Hematopoietic multipotent progenitor cell (in vitro differentiated cells): ENCODE measurements around the gene RNU4-1. TPM values are rescaled to one million over a fixed set of nuclear protein-coding genes. Genes with fewer than 3 reads are reported as not detected.
A peak's percentile ranks its signal among the peaks of the same experiment; 100 is the strongest.

Experiments
- DNase-seq, 3 donors: peaks; one replicate each; pipeline ENCODE4 v3.0.0-alpha.2; 2011 to 2015; ENCODE audit warnings: low read depth in 2 of 3, low spot score in 2 of 3
- total RNA-seq: library from RNA; depleted of rRNA; stranded (reverse); fragments of >200 nt; gene quantifications from one replicate; pipeline ENCODE4 v1.2.3, GENCODE V29; 2012

Gene RNU4-1
- total RNA-seq, 1 donor: under 0.01 TPM

DNA sequence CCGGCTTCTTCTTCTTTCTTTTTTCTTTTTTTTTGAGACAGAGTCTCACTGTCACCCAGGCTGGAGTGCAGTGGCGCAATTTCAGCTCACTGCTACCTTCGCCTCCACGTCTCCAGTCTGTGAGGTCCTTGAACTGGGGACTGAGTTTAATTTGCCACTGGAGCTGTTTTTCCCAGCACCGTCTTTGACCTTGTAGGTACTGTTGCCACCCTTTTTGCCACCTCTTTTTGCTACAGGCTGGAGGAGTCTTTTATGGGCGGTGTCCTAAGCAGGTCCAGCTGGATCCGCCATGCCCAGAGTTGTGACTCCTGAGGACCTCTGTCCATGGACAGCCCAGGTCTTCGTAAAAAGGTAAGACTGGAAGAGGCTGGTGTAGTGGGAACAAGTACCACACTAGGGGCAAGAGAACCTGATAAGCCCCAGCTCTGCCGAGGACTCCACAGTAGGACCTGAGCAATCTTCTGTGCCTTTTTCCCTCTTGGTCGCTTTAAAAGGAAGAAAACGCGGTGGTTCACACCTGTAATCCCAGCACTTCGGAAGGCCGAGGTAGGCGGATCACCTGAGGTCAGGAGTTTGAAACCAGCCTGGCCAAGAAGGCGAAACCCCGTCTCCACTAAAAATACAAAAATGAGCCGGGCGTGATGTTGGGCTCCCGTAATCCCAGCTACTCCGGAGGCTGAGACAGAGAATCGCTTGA, 2.3 kb downstream of the RNU4-1 start:
- peak in 2 of 3 donors; percentile 17 for DNase-seq

DNA sequence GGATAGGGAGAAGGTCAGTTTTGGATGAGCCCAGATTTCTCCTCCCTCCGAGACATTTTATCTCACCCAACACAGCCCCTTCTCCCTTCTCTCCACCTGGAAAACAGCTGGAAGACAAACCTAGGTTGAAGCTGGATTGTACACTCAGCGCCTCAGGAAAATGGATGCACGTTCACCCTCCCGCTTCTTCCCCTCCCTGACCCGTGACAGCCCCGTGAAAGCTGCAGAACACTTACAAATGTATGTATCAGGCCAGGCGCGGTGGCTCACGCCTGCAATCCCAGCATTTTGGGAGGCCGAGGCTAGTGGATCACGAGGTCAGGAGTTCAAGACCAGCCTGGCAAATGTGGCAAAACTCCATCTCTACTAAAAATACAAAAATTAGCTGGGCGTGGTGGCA, 5.5 kb downstream of the RNU4-1 start:
- no peak for DNase-seq

DNA sequence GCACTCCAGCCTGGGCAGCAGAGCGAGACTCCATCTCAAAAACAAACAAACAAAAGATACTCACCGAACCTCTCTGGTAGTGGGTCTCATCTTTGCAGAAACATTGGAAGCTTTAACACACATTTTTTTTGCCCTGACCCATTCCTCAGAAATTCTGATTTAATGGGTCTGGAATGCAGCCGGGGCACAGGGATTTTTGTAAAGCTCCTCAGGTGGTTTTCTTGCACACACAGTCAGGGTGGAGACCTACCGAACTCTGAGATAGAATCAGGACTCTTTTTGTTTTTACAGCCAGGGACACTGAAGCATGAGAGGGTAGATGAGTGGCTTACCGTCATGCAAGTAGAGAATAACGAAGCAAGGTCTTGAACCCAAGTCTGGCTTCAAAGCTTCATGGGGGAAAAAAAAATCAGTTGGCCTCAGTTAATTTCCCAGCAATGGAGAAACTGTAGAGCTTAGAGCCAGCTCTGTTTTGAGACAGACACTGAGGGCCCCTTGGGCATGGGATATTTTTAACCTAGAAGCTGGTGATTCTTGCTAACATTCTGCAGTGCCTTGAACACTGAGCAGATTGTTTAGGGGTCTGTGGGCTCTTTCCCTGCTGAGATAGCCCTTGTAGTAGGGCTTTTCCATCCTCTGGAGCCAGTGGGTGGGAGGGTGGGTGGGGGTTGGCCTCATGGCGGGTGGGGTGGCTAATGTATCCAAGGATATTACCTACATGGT, 6.1 kb downstream of the RNU4-1 start:
- DNase-seq: no peak

DNA sequence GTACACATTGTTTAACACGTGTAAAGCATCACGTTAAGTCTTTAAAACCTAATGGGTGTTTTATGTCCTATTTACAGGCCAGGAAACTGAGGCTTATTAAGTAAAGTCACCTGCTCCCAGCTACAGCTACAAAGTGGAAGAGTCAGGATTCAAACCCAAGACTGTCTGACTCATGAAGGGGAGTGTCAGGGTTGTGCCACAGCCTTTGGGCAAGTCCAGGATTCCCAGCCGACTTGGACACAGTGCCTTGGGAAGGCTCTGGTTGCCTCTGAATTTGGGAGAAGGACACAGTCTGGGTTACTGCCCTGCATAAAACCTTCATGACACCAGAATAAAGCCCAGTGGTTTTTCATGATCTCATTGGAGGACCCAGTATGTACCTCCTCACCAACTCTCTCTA, 8.7 kb downstream of the RNU4-1 start:
- DNase-seq: no peak

DNA sequence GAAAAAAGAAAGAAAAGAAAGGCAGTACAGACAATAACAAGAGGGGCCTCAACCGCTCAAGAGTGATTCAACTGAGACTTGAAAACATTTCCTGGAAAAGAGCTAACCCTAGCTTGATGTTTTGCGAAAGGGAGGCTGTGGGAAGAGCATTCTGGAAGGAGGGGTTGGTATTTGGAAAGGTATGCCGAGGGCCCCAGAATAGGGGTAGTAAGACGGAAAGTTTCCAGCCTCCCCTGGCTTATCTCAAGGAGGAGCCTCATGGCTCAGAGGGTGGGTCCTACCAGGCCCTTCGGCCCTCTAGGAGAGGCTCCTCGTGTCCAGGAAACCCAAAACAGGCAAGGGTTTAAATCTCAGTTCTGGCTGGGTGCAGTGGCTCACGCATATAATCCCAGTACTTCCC, 9.7 kb downstream of the RNU4-1 start:
- DNase-seq: no peak

DNA sequence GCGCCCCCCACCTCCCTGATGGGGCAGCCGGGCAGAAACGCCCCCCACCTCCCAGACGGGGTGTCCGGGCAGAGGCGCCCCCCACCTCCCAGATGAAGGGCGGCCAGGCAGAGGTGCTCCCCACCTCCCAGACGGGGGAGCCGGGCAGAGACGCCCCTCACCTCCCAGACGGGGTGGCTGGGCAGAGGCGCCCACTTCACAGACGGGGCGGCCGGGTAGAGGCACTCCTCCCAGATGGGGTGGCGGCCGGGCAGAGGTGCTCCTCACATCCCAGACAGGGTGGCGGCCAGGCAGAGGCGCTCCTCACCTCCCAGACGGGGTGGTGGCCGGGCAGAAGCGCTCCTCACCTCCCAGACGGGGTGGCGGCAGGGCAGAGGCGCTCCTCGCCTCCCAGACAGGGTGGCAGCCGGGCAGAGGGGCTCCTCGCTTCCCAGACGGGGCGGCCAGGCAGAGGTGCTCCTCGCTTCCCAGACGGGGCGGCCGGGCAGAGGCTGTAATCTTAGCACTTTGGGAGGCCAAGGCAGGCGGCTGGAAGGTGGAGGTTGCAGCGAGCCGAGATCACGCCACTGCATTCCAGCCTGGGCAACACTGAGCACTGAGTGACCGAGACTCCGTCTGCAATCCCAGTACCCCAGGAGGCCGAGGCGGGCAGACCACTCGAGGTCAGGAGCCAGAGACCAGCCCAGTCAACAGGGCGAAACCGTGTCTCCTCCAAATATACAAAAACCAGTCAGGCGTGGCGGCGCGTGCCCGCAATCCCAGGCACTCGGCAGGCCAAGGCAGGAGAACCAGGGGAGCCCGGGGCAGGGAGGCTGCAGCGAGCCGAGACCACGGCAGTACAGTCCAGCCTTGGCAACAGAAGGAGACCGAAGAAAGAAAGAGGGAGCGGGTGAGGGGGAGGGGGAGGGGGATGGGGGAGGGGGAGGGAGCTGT, 14.6 kb downstream of the RNU4-1 start:
- DNase-seq: no peak

DNA sequence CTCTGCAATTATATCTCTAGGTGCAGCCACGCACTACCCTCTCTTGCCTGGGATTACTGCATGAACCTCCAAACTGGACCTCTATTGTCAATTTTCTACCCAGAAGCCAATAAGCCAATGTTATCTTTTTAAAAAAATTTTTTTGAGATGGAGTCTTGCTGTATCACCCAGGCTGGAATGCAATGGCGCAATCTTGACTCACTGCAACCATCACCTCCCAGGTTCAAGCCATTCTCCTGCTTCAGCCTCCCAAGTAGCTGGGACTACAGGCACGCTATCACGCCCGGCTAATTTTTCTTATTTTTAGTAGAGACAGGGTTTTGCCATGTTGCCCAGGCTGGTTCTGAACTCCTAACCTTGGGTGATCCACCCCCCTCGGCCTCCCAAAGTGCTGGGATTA, 16.3 kb downstream of the RNU4-1 start:
- no peak for DNase-seq

DNA sequence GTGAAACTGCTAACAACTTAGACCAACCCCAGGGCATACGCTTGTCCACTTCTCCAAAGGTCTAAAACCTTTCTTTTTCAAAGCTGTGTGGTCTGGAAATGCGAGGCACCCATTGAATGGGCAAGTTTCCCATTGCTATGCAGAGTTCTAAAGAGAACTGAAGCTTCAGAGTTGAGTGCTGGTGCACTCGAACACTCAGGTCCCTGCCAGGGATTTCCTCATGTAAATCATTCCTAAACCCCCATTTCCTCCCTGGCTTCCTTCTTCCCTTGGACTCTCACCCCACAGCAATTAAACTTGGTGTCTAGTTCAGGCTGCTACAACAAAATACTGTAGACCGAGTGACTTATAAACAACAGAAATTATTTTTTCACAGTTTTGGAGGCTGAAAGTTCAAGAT, 25.3 kb downstream of the RNU4-1 start:
- DNase-seq: no peak

DNA sequence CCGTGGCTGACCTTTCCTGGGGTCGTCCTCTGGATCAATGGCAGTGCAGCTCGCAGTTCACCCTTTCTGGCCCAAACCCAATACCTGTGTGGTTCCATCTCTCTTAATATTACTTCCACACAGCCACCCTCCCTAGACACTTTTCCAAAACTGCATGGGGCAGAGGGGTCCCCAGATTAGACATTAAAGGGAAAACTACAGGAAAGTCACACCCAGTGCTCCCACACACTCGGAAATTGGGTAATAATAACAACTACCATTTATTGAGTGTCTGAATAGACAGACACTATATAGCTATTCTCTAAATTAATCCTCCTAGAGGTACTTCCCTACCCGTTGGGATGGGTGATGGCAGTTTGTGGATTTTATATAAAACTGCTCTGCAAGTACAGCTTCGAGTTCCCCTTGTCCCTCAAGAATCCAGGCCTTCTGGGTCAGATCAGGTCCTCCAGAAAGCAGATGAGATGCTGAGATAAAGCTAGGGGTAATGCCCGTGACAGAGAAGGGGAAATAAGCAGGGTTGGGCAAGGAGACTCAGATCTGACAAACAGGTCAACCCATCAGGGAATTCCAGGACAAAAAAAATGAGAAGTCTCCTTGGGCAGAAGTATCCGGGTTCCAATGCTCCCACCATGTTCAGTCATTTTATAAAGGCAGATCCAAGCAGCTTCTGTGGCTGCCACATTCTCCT, 26.7 kb downstream of the RNU4-1 start:
- DNase-seq: no peak

DNA sequence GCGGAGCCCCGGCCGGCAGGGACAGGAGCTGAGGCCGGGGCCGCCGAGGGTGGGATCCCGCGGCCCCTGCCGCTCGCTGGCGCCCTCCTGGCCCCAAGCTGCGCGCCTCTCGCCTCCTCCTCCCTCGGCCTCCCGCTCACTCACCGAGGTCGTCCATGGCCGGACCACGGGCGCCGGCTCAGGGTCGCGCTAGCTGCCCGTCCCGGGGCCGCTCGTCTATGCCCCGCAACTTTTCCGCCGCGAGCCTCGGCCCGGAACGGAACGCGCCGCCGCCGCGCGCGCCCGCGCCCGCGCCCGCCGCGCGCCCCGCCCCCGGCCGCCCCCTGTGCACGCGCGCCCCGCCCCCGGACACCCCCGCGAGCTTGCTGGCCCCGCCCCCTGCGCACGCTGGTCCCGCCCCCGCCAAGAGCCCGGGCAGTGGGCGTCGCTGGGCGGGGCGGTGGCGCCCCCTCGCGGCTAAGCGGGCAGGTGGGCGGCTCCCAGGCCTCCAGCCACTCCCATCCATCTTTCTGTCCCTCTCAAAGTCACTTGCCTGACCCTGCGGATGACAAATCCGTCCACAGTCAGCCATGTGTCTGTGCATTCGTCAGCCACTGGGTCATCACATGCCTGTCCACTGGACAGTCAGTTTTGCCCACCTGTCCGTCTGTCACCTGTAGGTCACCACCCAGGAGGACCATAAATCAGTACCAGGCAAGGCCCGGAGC, 27.4 kb downstream of the RNU4-1 start, which contains the start of gene PXN:
PXN (minus strand) TSS at position 258 of the 707 bp plus-strand sequence; CDS start at position 157, 101 bp downstream.
- DNase-seq: peak; percentile 79 to 85 (median 81)

DNA sequence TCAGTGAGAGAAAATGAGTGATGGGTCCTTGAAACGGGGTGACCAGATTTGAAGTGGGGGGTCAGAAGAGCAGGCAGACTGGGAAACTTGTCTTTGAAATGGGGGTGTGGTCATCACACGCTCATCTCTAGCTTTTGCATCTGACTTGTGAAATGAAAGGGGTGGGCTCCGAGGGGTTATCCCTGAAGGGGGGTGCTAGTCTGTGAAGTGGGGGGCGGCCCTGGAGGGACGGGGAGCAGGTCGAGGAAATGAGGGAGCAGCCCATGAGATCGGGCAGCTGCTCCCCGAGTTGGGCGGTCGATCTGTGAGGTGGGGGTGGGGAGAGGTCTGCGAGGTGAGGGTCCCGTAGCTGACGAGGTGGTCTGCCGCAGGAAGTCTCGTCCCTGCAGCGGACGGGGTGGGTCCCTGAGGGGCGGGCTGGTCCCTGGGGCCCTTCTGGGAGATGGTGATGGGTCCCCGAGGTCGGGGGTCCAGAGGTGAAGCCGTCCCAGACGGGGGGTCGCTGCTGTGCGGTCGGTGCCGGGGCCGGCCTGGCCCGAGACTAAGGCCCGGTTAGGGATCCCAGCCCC, 28.0 kb downstream of the RNU4-1 start:
- DNase-seq: no peak

DNA sequence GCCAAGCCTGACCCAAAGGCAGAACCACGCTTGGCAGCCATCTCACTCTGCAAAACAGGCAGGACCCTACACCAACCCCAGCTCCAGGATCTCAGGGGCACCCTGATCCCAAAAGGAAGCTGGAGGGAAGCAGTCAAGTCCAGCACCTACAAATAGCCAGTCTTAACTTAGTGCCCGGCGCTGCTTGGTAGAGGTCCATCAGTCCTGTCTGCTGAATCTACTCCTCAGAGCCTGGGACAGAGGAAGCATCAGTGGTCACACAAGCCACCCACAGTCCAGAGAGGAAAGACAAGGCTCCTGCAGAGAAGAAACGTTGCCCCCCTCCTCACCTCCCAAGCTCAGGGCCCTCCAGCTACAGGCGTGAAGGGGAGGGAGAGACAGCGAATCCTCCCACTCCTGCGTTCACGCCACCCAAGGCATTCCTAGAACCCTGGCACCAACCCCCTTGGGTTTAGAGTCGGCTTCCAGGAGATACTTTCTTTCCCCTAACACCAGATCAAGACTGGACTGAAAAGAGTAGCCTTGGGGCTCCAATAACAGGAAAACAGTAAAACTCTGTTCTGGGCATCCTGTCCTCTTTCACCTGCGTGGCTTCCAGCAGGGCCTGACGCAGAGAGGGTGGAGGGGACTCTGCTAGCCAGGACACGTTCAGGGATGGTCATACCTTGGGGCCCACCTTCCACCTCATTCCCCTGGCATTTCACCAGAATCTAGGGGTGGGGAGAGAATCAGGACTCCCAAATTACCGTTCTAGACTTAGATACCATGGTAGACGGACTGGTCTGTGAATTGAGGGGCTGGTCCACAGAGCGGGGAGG, 28.7 kb downstream of the RNU4-1 start:
- no peak for DNase-seq

DNA sequence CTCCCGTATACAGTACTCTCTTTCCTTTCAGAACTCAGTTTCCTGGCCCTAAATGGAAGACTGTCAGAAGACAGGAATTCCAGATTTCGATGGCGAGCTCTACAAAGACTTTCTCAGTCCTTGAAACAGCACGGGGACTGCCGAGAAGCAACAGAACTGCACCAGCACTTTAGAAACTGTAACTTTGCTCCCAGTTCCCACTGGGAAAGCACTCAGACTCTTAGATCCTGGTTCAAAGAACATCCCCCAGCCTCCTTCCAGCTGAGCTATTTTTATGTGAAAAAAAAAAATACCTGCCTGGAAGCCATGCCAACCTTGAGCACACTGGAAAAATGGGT, 29.3 kb downstream of the RNU4-1 start:
- no peak for DNase-seq

DNA sequence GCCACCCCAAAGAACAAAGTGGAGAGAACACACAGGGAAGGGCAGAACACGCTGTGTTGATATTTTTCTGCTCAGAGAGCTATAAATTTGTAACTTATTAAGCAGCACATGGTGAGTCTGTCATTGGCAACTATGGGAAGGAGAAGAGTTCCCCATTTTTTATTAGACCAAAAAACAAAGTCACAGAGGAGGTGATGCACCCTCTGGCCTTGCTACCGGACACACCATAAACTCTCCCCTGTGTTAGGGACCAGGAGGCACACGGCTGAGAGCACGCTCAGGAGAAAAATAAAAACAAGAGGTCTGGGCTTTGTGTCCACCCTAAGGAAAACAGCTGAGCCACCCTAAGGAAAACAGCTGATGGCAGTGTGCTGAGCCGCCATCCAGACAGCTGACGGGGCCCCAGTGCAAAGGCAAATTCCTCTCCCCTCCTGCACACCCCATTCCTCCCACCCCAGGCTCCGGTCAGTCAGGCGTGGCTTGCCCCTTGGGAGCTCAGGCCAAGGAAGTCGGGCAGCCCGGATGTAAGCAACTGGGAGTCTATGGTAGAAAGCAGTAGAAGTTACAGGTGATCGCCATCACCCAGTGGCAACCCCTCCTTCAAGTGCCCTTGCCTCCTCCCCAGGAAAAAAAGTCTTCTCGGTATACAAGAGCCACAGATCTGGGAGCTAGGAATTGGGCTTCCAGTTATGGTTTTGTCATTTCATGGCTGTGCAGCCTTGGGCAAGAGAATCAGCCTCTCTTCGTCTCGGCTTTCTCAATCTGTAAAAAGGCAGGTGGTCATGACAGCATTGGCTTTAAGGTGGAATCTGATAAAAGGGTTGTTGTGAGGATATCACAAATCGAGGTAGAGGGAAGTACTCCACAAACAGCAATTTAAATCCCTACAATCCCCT, 29.9 kb downstream of the RNU4-1 start:
- peak in 1 of 3 donors; percentile 31 for DNase-seq

DNA sequence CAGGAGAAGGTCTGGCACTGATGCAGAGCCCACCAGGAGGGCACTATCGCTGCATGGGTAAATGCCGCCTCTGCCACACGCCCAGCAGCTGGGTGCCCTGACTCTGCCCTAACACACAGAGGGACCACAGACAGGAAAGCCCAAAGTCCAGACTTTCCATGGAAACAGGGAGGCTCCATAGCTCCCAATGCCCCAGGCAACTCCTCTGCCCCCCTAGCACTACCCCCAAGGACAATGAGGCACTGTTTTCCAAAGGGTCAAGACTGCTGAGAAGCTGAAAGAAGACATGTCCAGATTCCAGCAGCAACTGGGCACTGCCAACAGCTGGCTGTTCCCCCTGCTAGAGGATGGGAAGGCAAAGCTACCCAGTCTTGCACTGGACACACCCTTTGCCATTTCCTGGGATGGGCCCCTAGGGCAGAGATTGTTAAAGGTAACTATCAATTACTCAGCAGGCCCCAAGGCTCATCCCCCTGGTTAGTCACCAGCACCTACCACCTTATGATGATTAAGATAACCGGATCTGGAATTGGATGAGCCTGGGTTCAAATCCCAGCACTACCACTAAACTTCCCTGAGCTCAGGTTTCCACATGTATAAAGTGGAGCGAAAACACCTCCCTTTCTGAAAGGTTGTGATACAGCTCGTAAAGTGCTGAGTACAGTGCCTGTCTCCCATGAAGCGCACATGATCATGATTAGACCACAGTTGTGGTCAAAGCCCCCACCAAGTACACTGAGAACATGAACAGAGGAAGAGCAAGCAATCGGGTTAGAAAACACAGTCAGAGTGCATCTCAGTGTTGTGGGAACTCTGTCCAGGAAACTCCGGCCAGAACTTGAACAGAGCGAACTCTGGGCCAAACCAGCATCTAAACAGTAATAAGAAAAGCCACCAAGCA, 30.8 kb downstream of the RNU4-1 start:
- DNase-seq: peak in 2 of 3 donors; percentile 39 to 57

DNA sequence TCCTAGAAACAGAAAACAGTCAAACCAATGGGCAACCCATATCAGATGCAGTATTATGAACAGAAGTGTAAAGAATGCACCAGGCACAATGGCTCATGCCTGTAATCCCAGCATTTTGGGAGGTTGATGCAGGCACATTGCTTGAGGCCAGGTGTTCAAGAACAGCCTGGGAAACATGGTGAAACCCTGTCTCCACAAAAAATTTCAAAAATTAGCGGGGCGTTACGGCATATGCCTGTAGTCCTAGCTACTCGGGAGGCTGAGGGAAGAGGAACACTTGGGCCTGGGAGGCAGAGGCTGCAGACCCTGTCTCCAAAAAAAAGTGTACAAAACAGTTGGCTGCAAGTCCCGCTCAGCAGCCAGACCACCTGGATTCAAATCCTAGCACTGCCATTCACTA, 32.4 kb downstream of the RNU4-1 start:
- DNase-seq: no peak
